ENCODE results near the gene FUBP3. TPM values are rescaled to one million over a fixed set of nuclear protein-coding genes. Genes with fewer than 3 reads are reported as not detected.

The FUBP3 gene
- polyA plus RNA-seq, 2 of the 4 experiments (the other 2 are of a cell fraction): 43.5 to 67.7 TPM

DNA sequence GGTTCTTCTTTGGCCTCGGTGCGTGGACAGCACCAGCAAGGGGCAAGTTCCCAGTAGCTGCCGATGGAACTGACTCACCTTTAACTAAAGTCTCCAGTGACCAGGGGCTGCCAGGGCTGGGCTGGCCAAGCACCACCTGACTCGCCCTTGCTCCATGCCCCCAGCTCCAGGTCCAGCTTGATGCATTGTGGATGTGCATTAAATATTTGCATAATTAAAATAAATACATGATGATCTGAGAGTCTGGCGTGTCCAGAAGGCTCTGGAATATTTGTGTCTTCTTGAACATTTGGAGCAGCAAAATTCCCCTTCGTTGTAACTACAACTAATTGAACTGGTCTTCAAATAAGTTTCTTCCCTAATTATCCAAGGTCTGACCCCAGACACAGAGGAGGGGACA lies 75.5 kb downstream of the FUBP3 start:
- H3K4me3 ChIP-seq: no peak overlapping the region
- no peaks in the 10 kb centered on the region for H3K9me3 ChIP-seq
- no peak for FAIRE-seq
- WGBS (ENCODE audit: missing lambda C conversion rate): 40% methylated on average over 6 of the region's 6 CpGs
- H3K4me2 ChIP-seq: no peak overlapping the region
- H3K27ac ChIP-seq: no peak overlapping the region
- no peak for DNase-seq (ENCODE audit: low read depth in 1 of 2, low spot score in 1 of 2)
- POLR2A ChIA-PET: no interaction called here
- CTCF ChIA-PET: interaction anchor here (1.2 to 3.4 kb wide), 2 partner anchors 27 to 29 kb away, joined by 3 to 18 read pairs; no protein-coding TSS in a partner anchor
- no peak for ATAC-seq
- TF ChIP-seq NFE2L2 (conservative IDR thresholded peaks at IDR 0.05; ENCODE audit: low read length) (no peak), ZFP36 (IDR thresholded peaks at IDR 0.05; ENCODE audit: borderline replicate concordance, partially characterized antibody) (no peak), RCOR1 (IDR thresholded peaks at IDR 0.05; ENCODE audit: low read depth, low read length) (no peak), HDAC2 (IDR thresholded peaks at IDR 0.05) (no peak), KDM1A (IDR thresholded peaks at IDR 0.05; ENCODE audit: low read depth) (no peak), HEYL (CRISPR knock-in tag; IDR thresholded peaks at IDR 0.05) (no peak), BHLHE40 (IDR thresholded peaks at IDR 0.05; ENCODE audit: low read depth, low read length) (no peak), TP53 (CRISPR knock-in tag; IDR thresholded peaks at IDR 0.05) (no peak), MAZ (IDR thresholded peaks at IDR 0.05; ENCODE audit: borderline replicate concordance, low read depth, low read length) (no peak), HOXB13 (CRISPR knock-in tag; IDR thresholded peaks at IDR 0.05; ENCODE audit: low read depth) (no peak), ZNF302 (CRISPR knock-in tag; IDR thresholded peaks at IDR 0.05) (no peak)
- TF ChIP-seq, protein P1, sequence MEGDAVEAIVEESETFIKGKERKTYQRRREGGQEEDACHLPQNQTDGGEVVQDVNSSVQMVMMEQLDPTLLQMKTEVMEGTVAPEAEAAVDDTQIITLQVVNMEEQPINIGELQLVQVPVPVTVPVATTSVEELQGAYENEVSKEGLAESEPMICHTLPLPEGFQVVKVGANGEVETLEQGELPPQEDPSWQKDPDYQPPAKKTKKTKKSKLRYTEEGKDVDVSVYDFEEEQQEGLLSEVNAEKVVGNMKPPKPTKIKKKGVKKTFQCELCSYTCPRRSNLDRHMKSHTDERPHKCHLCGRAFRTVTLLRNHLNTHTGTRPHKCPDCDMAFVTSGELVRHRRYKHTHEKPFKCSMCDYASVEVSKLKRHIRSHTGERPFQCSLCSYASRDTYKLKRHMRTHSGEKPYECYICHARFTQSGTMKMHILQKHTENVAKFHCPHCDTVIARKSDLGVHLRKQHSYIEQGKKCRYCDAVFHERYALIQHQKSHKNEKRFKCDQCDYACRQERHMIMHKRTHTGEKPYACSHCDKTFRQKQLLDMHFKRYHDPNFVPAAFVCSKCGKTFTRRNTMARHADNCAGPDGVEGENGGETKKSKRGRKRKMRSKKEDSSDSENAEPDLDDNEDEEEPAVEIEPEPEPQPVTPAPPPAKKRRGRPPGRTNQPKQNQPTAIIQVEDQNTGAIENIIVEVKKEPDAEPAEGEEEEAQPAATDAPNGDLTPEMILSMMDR (IDR thresholded peaks at IDR 0.05): no peak
- TF ChIP-seq, protein P2, sequence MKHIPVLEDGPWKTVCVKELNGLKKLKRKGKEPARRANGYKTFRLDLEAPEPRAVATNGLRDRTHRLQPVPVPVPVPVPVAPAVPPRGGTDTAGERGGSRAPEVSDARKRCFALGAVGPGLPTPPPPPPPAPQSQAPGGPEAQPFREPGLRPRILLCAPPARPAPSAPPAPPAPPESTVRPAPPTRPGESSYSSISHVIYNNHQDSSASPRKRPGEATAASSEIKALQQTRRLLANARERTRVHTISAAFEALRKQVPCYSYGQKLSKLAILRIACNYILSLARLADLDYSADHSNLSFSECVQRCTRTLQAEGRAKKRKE (CRISPR knock-in tag; IDR thresholded peaks at IDR 0.05; ENCODE audit: low read depth): no peak
- TF ChIP-seq, protein P3, sequence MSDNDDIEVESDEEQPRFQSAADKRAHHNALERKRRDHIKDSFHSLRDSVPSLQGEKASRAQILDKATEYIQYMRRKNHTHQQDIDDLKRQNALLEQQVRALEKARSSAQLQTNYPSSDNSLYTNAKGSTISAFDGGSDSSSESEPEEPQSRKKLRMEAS (IDR thresholded peaks at IDR 0.05): no peak
- TF ChIP-seq, protein P4, sequence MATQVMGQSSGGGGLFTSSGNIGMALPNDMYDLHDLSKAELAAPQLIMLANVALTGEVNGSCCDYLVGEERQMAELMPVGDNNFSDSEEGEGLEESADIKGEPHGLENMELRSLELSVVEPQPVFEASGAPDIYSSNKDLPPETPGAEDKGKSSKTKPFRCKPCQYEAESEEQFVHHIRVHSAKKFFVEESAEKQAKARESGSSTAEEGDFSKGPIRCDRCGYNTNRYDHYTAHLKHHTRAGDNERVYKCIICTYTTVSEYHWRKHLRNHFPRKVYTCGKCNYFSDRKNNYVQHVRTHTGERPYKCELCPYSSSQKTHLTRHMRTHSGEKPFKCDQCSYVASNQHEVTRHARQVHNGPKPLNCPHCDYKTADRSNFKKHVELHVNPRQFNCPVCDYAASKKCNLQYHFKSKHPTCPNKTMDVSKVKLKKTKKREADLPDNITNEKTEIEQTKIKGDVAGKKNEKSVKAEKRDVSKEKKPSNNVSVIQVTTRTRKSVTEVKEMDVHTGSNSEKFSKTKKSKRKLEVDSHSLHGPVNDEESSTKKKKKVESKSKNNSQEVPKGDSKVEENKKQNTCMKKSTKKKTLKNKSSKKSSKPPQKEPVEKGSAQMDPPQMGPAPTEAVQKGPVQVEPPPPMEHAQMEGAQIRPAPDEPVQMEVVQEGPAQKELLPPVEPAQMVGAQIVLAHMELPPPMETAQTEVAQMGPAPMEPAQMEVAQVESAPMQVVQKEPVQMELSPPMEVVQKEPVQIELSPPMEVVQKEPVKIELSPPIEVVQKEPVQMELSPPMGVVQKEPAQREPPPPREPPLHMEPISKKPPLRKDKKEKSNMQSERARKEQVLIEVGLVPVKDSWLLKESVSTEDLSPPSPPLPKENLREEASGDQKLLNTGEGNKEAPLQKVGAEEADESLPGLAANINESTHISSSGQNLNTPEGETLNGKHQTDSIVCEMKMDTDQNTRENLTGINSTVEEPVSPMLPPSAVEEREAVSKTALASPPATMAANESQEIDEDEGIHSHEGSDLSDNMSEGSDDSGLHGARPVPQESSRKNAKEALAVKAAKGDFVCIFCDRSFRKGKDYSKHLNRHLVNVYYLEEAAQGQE (IDR thresholded peaks at IDR 0.05): no peak
- TF ChIP-seq, protein P5, sequence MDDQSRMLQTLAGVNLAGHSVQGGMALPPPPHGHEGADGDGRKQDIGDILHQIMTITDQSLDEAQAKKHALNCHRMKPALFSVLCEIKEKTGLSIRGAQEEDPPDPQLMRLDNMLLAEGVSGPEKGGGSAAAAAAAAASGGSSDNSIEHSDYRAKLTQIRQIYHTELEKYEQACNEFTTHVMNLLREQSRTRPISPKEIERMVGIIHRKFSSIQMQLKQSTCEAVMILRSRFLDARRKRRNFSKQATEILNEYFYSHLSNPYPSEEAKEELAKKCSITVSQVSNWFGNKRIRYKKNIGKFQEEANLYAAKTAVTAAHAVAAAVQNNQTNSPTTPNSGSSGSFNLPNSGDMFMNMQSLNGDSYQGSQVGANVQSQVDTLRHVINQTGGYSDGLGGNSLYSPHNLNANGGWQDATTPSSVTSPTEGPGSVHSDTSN (IDR thresholded peaks at IDR 0.05): no peak
- H3K4me1 ChIP-seq: peaks cover 2% of the 10 kb centered on the region; the same call in 2 of the 3 replicates

DNA sequence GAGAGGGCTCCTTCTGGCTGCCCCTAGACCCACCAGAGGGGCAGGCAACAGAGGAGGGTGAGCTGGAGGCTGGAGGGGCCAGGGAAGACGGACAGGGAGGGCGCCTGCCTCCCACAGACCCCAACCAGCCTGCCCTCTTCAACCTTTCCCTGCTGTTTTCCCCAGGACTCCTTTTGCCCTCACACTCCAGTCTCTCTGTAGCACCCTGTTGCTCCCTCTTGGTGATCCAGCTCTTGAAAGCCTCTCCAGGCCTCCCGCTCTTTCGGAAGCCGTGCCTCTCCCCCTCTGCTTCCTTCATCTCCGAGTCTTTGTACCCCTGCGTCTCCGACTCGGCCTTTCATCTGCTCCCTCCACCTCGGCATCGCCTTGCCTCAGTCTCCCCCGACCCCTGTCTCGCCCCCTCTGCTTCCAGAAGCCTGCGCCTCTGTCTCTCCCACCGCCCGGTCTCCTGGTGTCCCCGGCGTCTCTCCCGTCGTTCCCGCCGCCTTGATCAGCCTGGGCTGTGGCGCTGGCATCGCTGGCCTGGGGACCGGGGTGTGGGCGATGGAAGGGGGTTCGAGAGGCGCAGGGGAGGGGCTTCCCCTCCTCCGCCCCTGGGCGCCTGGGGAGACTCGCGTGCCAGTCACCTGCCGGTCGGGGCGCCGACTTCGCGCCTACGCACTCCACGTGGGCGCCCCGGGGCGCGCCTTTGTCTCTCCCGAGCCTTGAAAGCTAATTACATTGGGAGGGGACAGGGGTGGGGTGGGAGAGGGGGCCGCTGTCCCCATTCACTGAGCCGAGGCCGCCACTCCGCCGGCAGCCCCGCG lies 79.7 kb downstream of the FUBP3 start:
- no peak overlapping the region; the same call in 2 of the 3 replicates for H3K4me2 ChIP-seq
- TF ChIP-seq CHD4 (IDR thresholded peaks at IDR 0.05; ENCODE audit: borderline replicate concordance) (no peak), CEBPB (IDR thresholded peaks at IDR 0.05) (no peak), RNF2 (IDR thresholded peaks at IDR 0.05; ENCODE audit: borderline replicate concordance, low read depth) (no peak), MYC (IDR thresholded peaks at IDR 0.05; ENCODE audit: borderline replicate concordance, low read length) (no peak), RCOR1 (IDR thresholded peaks at IDR 0.05; ENCODE audit: low read depth, low read length) (no peak)
- no peak overlapping the region for H3K27ac ChIP-seq
- peaks cover 18% of the 10 kb centered on the region for H3K4me1 ChIP-seq
- no peak for ATAC-seq
- 83% methylated on average over 37 of the region's 52 CpGs for WGBS (ENCODE audit: missing lambda C conversion rate)
- ChIA-PET POLR2A (no interaction called here), CTCF (interaction anchor here (1.7 kb wide), 1 partner anchor 23 kb away, joined by 5 read pairs; no protein-coding TSS in a partner anchor)
- FAIRE-seq: no peak
- no peaks in the 10 kb centered on the region for H3K9me3 ChIP-seq
- H3K4me3 ChIP-seq: no peak overlapping the region
- DNase-seq (ENCODE audit: low read depth in 1 of 2, low spot score in 1 of 2): no peak

Data from A549 (cell line).